Iris pigment epithelial cell (primary cell): ENCODE measurements around the gene ERCC6.
A peak's percentile ranks its signal among the peaks of the same experiment; 100 is the strongest.

ENCODE experiments used
- DNase-seq: peaks from one replicate; pipeline ENCODE4 v3.0.0-alpha.2; 2011; ENCODE audit warnings: low read depth

The ERCC6 gene

DNA sequence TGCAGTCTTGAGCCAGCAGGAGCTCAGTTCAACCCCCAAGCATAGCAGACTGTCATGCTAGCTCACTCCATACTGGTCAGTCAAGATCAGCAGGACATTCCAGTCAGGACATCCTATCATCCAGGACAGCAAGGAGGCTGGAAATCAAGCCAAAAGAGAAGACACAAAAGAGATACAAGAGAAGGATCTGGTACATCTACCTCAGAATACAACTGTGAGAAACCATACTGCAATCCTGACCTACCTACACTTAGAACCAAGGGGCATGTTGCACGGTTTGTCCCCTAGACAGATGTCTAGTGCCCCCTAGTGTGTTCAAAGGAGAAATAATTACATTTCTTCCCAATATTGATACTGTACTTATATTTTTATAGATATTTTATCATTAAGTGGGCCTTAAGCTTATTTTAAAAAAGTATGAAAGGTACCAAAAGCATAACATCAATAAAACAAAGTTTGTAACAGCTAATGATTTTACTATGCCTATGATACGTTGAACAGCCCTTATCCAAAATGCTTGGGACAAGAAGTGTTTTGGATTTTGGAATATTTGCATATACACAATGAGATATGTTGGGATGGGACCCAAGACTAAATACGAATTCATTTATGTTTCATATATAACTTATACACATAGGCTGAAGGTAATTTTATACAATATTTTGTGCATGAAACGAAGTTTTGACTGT, 26.7 kb downstream of the ERCC6 start:
- DNase-seq, result peak; percentile 32

DNA sequence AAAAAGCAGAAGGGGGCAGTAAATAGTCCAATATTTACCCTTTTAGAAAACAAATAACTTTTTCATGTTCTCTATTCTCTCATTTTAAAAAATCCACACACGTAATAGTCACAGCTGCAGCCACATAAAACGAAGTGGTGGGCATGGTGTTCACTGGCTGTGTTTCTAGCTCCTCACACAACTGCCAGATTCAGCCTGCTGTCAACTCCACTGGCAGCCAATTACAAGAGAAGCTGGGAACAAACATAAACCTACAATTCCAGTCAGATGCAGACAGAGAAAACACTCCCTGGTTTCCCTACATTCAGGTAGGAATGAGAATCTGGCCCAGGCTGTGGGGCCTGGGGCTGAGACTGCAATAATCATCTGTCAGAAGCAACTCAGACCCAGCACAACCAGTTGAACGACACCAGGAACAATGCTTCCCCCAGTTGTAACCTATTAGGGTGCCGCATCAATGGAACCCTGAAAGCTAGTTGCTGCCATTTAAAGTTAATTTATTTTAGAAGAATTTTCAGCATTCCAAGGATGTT, 29.1 kb downstream of the ERCC6 start:
- no peak for DNase-seq

GRCh38 chr10:49508654-49509053, 30.3 kb downstream of the ERCC6 start:
- DNase-seq, result no peak

GRCh38 chr10:49508249-49508648, 30.7 kb downstream of the ERCC6 start:
- DNase-seq, result no peak

- DNase-seq, result no peak
Observed at GRCh38 chr10:49505589-49505988, 33.3 kb downstream of the ERCC6 start.

DNA sequence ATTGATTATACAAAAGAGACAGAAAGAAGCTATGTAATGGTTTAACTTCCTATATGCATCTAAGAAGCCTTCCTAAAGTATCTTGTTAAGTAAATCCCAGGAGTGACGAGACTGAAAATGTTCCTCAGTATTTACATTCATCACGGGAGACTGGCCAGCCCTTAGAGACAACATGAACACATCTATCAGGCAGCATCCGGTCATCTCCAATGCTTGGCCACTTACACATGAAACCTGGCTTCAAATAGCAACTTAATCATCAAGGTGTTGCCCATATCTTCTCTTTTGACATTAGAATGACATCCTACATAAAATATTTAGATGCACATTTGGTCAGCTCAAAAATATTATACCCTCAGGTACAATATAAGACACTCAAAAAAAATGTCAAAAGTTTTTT, 33.8 kb downstream of the ERCC6 start:
- no peak for DNase-seq

DNA sequence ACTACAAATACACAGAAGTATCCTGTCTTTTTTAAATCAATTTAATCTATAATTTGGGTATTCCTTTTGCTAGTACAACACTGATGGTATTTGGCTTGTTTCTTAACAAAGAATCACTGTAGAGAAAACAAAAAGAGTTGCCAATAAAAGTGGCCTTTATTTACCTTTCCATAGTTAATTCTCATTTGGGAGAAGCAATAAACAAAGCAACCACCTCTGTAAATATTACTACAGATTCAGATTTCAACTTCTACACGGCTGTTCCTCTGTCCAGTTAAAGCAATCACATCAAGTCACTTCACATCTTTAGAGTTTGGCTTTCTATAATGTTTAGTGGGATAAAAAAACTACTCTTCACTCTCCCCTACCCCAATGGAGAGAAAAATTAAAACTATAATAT, 34.4 kb downstream of the ERCC6 start:
- DNase-seq, result no peak

GRCh38 chr10:49502358-49502757, 36.6 kb downstream of the ERCC6 start:
- DNase-seq, result peak; percentile 17

GRCh38 chr10:49500412-49500811, 38.5 kb downstream of the ERCC6 start:
- no peak for DNase-seq

- DNase-seq, result no peak
Observed at GRCh38 chr10:49499305-49499851, 39.5 kb downstream of the ERCC6 start.

- DNase-seq, result no peak
Observed at GRCh38 chr10:49498425-49498824, 40.5 kb downstream of the ERCC6 start.

GRCh38 chr10:49497358-49497757, 41.6 kb downstream of the ERCC6 start:
- no peak for DNase-seq

GRCh38 chr10:49488056-49488717, 50.7 kb downstream of the ERCC6 start:
- DNase-seq, result no peak

DNA sequence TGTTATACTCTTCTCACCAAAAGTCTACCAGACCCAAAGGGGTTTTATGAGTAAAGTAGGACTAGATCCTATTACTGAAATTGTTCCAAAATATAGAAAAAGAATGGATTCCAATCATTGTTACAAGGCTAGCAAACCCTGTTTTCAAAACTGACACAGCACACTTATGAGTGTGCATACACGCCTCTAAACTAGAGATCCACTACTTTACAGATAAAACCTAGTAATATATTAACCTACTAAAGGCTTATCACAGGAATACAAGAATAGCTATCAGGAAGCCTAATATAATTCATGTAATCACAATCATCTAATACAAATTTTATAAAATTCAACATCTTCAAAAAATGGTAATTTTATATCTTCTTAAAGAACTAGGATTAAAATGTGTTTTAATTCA, 52.2 kb downstream of the ERCC6 start:
- no peak for DNase-seq

DNA sequence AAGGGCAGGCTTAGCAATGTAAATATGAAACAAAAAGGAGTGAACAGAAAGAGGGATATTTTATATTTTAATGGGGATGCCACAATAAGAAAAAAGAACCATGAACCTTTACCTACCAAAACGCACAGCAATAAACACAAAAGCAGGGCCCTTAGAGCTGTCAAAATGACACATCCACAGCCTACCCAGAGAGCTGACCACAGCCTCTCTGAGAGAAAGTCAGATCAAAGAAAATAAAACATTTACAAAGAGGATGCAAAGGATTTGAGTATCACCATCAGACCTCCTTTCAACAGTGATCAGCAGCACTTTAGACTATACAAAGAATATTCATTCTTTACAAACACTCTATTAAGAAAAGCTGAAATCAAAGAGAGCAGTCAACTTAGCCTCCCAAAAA, 52.9 kb downstream of the ERCC6 start:
- no peak for DNase-seq

DNA sequence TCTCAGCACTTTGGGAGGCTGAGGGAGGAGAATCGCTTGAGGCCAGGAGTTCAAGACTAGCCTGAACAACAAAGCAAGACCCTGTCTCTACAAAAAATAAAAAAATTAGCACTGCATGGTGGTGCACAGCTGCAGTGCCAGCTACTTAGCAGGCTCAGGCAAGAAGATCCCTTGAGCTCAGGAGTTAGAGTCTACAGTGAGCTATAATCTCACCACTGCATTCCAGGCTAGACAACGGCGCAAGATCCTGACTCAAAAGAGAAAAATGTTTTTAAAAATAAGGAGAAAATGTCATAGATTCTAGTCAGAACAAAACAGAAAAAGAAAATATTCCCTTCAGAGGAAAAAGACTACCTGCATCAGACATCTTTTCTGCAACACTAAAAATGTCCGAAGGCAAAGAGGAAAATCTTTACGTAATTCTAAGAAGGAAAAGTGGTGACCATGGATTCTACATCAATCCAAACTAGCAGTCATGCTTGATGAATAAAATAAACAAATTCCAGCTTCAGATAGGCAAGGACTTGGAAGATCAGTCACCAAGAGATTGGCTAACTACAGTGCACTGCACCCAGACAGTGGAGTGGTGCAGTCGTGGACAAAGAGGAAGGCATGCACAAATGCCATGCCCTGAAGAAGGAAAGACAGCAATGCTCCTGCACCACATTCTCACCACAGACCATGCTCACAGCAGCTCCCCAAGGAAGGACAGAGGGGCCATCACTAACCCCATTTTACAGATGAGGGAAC, 54.3 kb downstream of the ERCC6 start:
- DNase-seq, result peak; percentile 79

GRCh38 chr10:49478819-49479218, 60.1 kb downstream of the ERCC6 start:
- no peak for DNase-seq

GRCh38 chr10:49474901-49475300, 64.0 kb downstream of the ERCC6 start:
- peak; percentile 51 for DNase-seq

DNA sequence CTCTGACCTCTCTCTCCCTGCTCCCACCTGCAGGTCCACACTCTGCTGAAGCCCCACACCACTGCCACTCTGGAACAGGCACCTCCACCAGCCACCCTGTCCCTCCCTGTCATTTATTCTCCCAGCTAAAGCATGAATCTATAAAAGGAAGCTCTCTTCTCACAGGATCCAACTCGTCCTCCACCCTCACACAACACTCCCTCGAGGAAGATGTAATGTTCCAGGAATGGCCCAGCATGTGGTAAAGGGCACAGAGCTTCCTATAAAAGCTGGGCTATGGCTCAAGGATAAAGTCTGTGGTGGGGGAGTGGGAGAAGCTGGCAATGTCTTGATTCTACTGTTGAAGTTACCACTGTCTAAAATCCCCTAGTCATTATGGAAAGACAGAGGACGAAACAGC, 67.4 kb downstream of the ERCC6 start:
- DNase-seq, result no peak

- no peak for DNase-seq
Observed at GRCh38 chr10:49465736-49466135, 73.2 kb downstream of the ERCC6 start.
